CD14-positive monocyte (primary cell): ENCODE results near the gene TIFAB. TPM values are rescaled to one million over a fixed set of nuclear protein-coding genes. Genes with fewer than 3 reads are reported as not detected.
A peak's percentile ranks its signal among the peaks of the same experiment; 100 is the strongest.

Experiments used
- DNase-seq, 3 donors: peaks; one replicate each; pipeline ENCODE4 v3.0.0-alpha.2; 2011 to 2022
- H2AFZ ChIP-seq: 2 replicates; pipeline ENCODE4 v1.6.0; 2012; ENCODE audit warnings: mild to moderate bottlenecking, low read depth, low read length, inconsistent platforms; ENCODE audit not compliant: insufficient read depth, poor library complexity, severe bottlenecking
- H3K27ac ChIP-seq, 2 donors: 1 replicate in 1 of 2; 2 replicates in 1 of 2; pipeline ENCODE4 v1.5.1; 2012 to 2013; ENCODE audit warnings: low read length in 2 of 2, control low read depth in 1 of 2, inconsistent platforms in 1 of 2, low read depth in 1 of 2, mild to moderate bottlenecking in 1 of 2
- H3K27me3 ChIP-seq, 2 donors: one replicate each; pipeline versions ENCODE4 v1.6.0 to v1.6.1; 2011 to 2013; ENCODE audit warnings: low read length in 2 of 2; ENCODE audit not compliant: control insufficient read depth in 2 of 2, insufficient read depth in 2 of 2
- H3K36me3 ChIP-seq, 2 donors: replicated peaks in 1 of 2; 1 replicate in 1 of 2; 2 replicates in 1 of 2; pipeline versions ENCODE4 v1.5.1 to v1.6.1; 2012 to 2013; ENCODE audit warnings: low read length in 2 of 2, control low read depth in 1 of 2, inconsistent platforms in 1 of 2, mild to moderate bottlenecking in 1 of 2; ENCODE audit not compliant: insufficient read depth in 2 of 2, control insufficient read depth in 1 of 2
- H3K4me1 ChIP-seq, 2 donors: 1 replicate in 1 of 2; 2 replicates in 1 of 2; pipeline versions ENCODE4 v1.5.1 to v1.6.1; 2012 to 2013; ENCODE audit warnings: low read length in 2 of 2, control low read depth in 1 of 2, inconsistent platforms in 1 of 2, mild to moderate bottlenecking in 1 of 2, moderate library complexity in 1 of 2; ENCODE audit not compliant: insufficient read depth in 2 of 2, control insufficient read depth in 1 of 2
- H3K4me2 ChIP-seq: replicated peaks from 2 replicates; pipeline ENCODE3; 2012; ENCODE audit warnings: low read length, moderate library complexity, mild to moderate bottlenecking; ENCODE audit not compliant: poor library complexity, severe bottlenecking; ENCODE audit errors: extremely low read depth
- H3K4me3 ChIP-seq, 3 experiments: fragments of 200-600 bp in 1 of 3; sonication (generic) in 1 of 3; replicated peaks in 1 of 3; 1 replicate in 2 of 3; 2 replicates in 1 of 3; pipeline ENCODE4 v1.5.1; 2011 to 2013; ENCODE audit warnings: low read length in 3 of 3, mild to moderate bottlenecking in 3 of 3, control low read depth in 2 of 3, low read depth in 2 of 3, inconsistent platforms in 1 of 3, moderate library complexity in 1 of 3
- H3K79me2 ChIP-seq: 2 replicates; pipeline ENCODE4 v1.6.0; 2012; ENCODE audit warnings: mild to moderate bottlenecking, control low read depth, inconsistent platforms, low read length, moderate library complexity; ENCODE audit not compliant: insufficient read depth
- H3K9ac ChIP-seq: 2 replicates; pipeline ENCODE4 v1.6.0; 2017; ENCODE audit warnings: low read length, mild to moderate bottlenecking; ENCODE audit not compliant: insufficient read depth, poor library complexity, severe bottlenecking
- H3K9me3 ChIP-seq, 2 donors: replicated peaks in 1 of 2; 1 replicate in 1 of 2; 2 replicates in 1 of 2; pipeline versions ENCODE4 v1.5.1 to v1.6.1; 2012 to 2013; ENCODE audit warnings: low read length in 2 of 2, control low read depth in 1 of 2; ENCODE audit not compliant: control insufficient read depth in 1 of 2, insufficient read depth in 1 of 2
- H4K20me1 ChIP-seq: 2 replicates; pipeline ENCODE4 v1.6.0; 2012; ENCODE audit warnings: mild to moderate bottlenecking, low read length, control low read depth, moderate library complexity; ENCODE audit not compliant: insufficient read depth
- H3K27ac Mint-ChIP-seq, 7 donors: one replicate each; pipeline ENCODE4 v1.8.0; 2020; ENCODE audit warnings: mild to moderate bottlenecking in 7 of 7, mixed read lengths in 7 of 7, moderate library complexity in 6 of 7, inconsistent platforms in 2 of 7
- H3K27me3 Mint-ChIP-seq, 3 donors: one replicate each; pipeline ENCODE4 v1.8.0; 2021 to 2022; ENCODE audit warnings: low read depth in 3 of 3, mild to moderate bottlenecking in 3 of 3, mixed read lengths in 3 of 3, moderate library complexity in 3 of 3, inconsistent platforms in 1 of 3
- H3K36me3 Mint-ChIP-seq, 2 donors: one replicate each; pipeline ENCODE4 v1.8.0; 2020; ENCODE audit warnings: mixed read lengths in 2 of 2, inconsistent platforms in 1 of 2, mild to moderate bottlenecking in 1 of 2
- H3K4me1 Mint-ChIP-seq: one replicate; pipeline ENCODE4 v1.8.0; 2020; ENCODE audit warnings: mild to moderate bottlenecking, mixed read lengths
- H3K4me3 Mint-ChIP-seq, 2 donors: one replicate each; pipeline ENCODE4 v1.8.0; 2020; ENCODE audit warnings: mild to moderate bottlenecking in 2 of 2, mixed read lengths in 2 of 2, moderate library complexity in 1 of 2
- H3K9me3 Mint-ChIP-seq, 7 donors: one replicate each; pipeline ENCODE4 v1.8.0; 2020 to 2022; ENCODE audit warnings: mixed read lengths in 7 of 7, mild to moderate bottlenecking in 6 of 7, moderate library complexity in 6 of 7, inconsistent platforms in 2 of 7
- WGBS: methylation state at CpG from one replicate; pipeline ENCODE4 v1.1.5; 2013; ENCODE audit warnings: missing lambda C conversion rate; ENCODE audit not compliant: insufficient coverage; 5-methylcytosine and 5-hydroxymethylcytosine counted together
- intact Hi-C, 2 donors: fragments of 100-400 bp; cut with micrococcal nuclease; formaldehyde crosslinking; loops; one replicate each; pipeline versions ENCODE4 v1.15.0 to v1.15.1; 2023
- polyA plus RNA-seq, 3 donors: library from polyadenylated mRNA; depleted of rRNA in 1 of 3; unstranded in 2 of 3; stranded (reverse) in 1 of 3; fragments of 300-500 nt in 2 of 3; fragments of >200 nt in 1 of 3; fragmentation: Illumina TruSeq in 2 of 3; gene quantifications; 1 replicate in 2 of 3; 2 replicates in 1 of 3; pipeline ENCODE4 v1.2.3, GENCODE V29; 2012 to 2021
- TF ChIP-seq, protein P1 (sequence below): fragments of 200-600 bp; IDR thresholded peaks from one replicate; pipeline ENCODE4 v1.8.0; 2022; ENCODE audit warnings: antibody characterized with exemption, mild to moderate bottlenecking

TIFAB gene
- polyA plus RNA-seq, 3 donors, result 0.29 to 0.71 (median 0.50) TPM

GRCh38 chr5:135433681-135434426 is 18.3 kb downstream of the TIFAB start:
- Mint-ChIP-seq H3K36me3 (peaks cover 2% of the 10 kb centered on the region in 2 donors), H3K27me3 (no peaks in the 10 kb centered on the region), H3K27ac (peak overlapping the region; percentile 87 to 96 (median 91)), H3K4me1 (peaks cover 91% of the 10 kb centered on the region), H3K9me3 (peaks cover 0 to 5% (median 2%) of the 10 kb centered on the region in 7 donors), H3K4me3 (peak overlapping the region; percentile 49 to 82)
- Histone ChIP-seq H3K4me3 (peak overlapping the region in 1 of 3 experiments; percentile 57), H4K20me1 (no peaks in the 10 kb centered on the region), H3K9me3 (peaks cover 1% of the 10 kb centered on the region in 2 donors), H3K4me1 (peaks cover 89 to 96% of the 10 kb centered on the region in 2 donors), H3K27ac (peak overlapping the region; percentile 84), H3K27me3 (no peaks in the 10 kb centered on the region), H3K9ac (peak overlapping the region; percentile 38), H3K4me2 (peak overlapping the region; percentile 66), H3K36me3 (no peaks in the 10 kb centered on the region), H2AFZ (peak overlapping the region; percentile 46), H3K79me2 (peaks cover 28% of the 10 kb centered on the region)
- TF ChIP-seq, protein P1, sequence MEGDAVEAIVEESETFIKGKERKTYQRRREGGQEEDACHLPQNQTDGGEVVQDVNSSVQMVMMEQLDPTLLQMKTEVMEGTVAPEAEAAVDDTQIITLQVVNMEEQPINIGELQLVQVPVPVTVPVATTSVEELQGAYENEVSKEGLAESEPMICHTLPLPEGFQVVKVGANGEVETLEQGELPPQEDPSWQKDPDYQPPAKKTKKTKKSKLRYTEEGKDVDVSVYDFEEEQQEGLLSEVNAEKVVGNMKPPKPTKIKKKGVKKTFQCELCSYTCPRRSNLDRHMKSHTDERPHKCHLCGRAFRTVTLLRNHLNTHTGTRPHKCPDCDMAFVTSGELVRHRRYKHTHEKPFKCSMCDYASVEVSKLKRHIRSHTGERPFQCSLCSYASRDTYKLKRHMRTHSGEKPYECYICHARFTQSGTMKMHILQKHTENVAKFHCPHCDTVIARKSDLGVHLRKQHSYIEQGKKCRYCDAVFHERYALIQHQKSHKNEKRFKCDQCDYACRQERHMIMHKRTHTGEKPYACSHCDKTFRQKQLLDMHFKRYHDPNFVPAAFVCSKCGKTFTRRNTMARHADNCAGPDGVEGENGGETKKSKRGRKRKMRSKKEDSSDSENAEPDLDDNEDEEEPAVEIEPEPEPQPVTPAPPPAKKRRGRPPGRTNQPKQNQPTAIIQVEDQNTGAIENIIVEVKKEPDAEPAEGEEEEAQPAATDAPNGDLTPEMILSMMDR, result no peak
- 10% methylated on average over 9 of the region's 12 CpGs for whole genome bisulfite sequencing
- intact Hi-C loops, result loop anchor here in 1 of 2 donors (5.0 kb wide), 1 partner anchor 37 kb away; the partner anchor contains the start of gene MACROH2A1
- peak; percentile 55 to 74 (median 71) for DNase-seq

- Histone ChIP-seq H3K27ac (peak overlapping the region in 1 of 2 donors; percentile 15), H3K9me3 (peaks cover 6 to 8% of the 10 kb centered on the region in 2 donors), H3K4me3 (no peak overlapping the region), H3K4me1 (peaks cover 78 to 86% of the 10 kb centered on the region in 2 donors), H2AFZ (no peak overlapping the region), H4K20me1 (no peaks in the 10 kb centered on the region), H3K79me2 (peaks cover 40% of the 10 kb centered on the region), H3K9ac (no peak overlapping the region), H3K36me3 (no peaks in the 10 kb centered on the region), H3K4me2 (no peak overlapping the region), H3K27me3 (no peaks in the 10 kb centered on the region)
- Mint-ChIP-seq H3K27me3 (no peaks in the 10 kb centered on the region), H3K27ac (peak overlapping the region in 4 of 7 donors; percentile 4 to 50 (median 38)), H3K36me3 (peaks cover 6 to 7% of the 10 kb centered on the region in 2 donors), H3K4me3 (no peak overlapping the region), H3K9me3 (peaks cover 6 to 13% (median 10%) of the 10 kb centered on the region in 7 donors), H3K4me1 (peaks cover 83% of the 10 kb centered on the region)
- no peak for DNase-seq
- WGBS, result 80% methylated on average over 3 of the region's 4 CpGs
- TF ChIP-seq, protein P1, result no peak
- intact Hi-C loops, result loop anchor here in 1 of 2 donors (5.0 kb wide), 1 partner anchor 35 kb away; the partner anchor contains the start of gene MACROH2A1
Observed at GRCh38 chr5:135432113-135432512, 20.0 kb downstream of the TIFAB start.
